ENCODE measurements around the gene SAPCD1. TPM values are rescaled to one million over a fixed set of nuclear protein-coding genes. Genes with fewer than 3 reads are reported as not detected.

The SAPCD1 gene
- total RNA-seq, 4 donors from 2014 or later: 2.0 to 8.3 TPM; not detected in 2

- TF ChIP-seq CTCF (IDR thresholded peaks at IDR 0.05; ENCODE audit: low read depth): no peak
Observed at GRCh38 chr6:31725502-31726350, 36.7 kb upstream of the SAPCD1 start.

GRCh38 chr6:31727034-31727716, 35.3 kb upstream of the SAPCD1 start:
- TF ChIP-seq CTCF (IDR thresholded peaks at IDR 0.05; ENCODE audit: low read depth): no peak

- TF ChIP-seq CTCF (IDR thresholded peaks at IDR 0.05; ENCODE audit: low read depth): no peak
Observed at GRCh38 chr6:31727717-31728671, 34.5 kb upstream of the SAPCD1 start.

- TF ChIP-seq CTCF (IDR thresholded peaks at IDR 0.05; ENCODE audit: low read depth): no peak
Observed at GRCh38 chr6:31728767-31729514, 33.5 kb upstream of the SAPCD1 start, which contains the start of gene DDAH2. Gene DDAH2 (minus strand): TSS chr6:31729299. CDS start chr6:31729161, 138 bp downstream.

- no peak for TF ChIP-seq CTCF (IDR thresholded peaks at IDR 0.05; ENCODE audit: low read depth)
Observed at GRCh38 chr6:31729515-31729978, 32.9 kb upstream of the SAPCD1 start.

- TF ChIP-seq CTCF (IDR thresholded peaks at IDR 0.05; ENCODE audit: low read depth): no peak
Observed at GRCh38 chr6:31729979-31730630, 32.4 kb upstream of the SAPCD1 start.

Data from subcutaneous adipose tissue (tissue), 4 donors.